Stimulated activated CD4-positive, alpha-beta T cell treated with anti-CD3 and anti-CD28 coated beads, Interleukin-1b, Interleukin-23, amount 100 ng/mL, for 4 hours (primary cell): Measurements from ENCODE around the gene DLGAP4.
"Not testable (repeated sequence)": the region's sequence is repeated elsewhere in the genome, so short reads cannot be mapped to it uniquely, and the experiment has no call there.

Experiments used
- DNase-seq, 2 donors: peaks; one replicate each; pipeline ENCODE4 v3.0.0-alpha.2; 2020; ENCODE audit warnings: low read depth in 2 of 2

DLGAP4 gene

DNA sequence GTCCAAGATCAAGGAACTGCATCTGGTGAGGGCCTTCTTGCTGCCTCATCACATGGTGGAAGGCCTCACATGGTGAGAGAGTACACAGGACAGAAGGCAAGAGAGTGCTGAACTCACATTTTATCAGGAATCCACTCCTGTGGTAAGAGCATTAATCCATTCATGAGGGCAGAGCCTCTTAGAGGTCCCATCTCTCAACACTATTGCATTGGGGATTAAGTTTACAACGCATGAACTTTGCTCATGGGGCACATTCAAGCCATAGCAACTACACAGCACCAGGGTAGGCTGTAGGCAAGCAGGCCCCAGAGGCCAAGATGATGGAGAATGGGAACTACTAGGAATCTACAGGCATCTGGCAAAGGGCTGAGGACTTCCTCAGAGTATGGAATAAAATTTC lies 257.2 kb downstream of the DLGAP4 start:
- no peak for DNase-seq

DNA sequence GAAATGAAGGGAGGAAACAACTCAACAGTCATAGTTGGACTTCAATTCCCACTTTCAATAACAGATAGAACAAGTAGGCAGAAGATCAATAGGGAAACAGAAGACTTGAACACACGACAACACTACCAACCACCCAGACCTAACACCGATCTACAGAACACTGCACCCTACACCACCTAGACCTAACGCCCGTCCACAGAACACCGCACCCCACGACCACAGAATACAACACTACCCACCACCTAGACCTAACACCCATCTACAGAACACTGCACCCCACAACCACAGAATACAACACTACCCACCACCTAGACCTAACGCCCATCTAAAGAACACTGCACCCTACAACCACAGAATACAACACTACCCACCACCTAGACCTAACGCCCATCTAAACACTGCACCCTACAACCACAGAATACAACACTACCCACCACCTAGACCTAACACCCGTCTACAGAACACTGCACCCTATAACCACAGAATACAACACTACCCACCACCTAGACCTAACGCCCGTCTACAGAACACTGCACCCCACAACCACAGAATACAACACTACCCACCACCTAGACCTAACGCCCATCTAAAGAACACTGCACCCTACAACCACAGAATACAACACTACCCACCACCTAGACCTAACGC lies 258.1 kb downstream of the DLGAP4 start:
- DNase-seq = not testable (repeated sequence)

DNA sequence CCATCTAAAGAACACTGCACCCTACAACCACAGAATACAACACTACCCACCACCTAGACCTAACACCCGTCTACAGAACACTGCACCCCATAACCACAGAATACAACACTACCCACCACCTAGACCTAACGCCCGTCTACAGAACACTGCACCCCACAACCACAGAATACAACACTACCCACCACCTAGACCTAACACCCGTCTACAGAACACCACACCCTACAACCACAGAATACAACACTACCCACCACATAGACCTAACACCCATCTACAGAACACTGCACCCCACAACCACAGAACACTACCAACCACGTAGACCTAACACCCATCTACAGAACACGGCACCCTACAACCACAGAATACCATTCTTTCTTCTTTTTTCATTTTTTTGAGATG lies 258.6 kb downstream of the DLGAP4 start:
- not testable (repeated sequence) for DNase-seq

DNA sequence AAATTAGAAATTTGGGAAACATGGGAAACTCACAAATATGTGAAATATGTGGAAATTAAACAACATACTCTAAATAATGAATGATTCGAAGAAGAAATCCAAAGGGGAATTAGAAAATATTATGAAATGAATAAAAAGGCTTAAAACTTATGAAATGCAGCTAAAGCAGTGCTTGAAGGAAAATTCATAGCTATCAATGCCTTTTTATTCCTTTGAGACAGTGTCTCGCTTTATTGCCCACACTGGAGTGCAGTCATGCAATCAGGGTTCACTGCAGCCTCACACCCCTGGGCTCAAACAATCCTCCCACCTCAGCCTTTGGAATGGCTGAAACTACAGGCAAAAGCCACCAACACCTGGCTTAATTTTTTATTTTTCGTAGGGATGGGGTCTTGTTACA lies 259.4 kb downstream of the DLGAP4 start:
- DNase-seq = no peak

DNA sequence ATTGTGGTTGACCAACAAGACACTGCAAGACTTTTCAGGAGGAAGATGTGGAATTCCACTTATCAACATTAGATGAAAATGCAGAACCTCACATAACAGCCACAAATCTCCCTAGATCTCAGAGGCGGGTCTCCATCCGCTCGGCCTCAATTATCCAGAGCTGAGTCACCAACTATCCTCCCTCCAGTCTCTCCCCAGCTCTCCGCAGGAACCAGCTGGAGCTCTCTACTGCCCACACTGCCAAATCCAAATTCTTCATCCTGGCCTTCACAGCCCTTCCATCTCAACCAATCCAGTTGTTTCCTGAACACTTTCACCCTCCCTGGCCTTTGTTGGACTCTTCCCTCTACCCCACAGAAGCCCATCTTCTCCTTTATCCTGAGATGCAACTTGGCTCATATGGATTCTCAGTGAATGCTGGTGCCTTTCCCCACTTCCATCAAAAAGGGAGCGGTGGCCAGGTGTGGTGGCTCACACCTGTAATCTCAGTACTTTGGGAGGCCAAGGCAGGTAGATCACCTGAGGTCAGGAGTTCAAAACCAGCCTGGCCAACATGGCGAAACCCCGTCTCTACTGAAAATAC lies 263.8 kb downstream of the DLGAP4 start:
- no peak for DNase-seq

DNA sequence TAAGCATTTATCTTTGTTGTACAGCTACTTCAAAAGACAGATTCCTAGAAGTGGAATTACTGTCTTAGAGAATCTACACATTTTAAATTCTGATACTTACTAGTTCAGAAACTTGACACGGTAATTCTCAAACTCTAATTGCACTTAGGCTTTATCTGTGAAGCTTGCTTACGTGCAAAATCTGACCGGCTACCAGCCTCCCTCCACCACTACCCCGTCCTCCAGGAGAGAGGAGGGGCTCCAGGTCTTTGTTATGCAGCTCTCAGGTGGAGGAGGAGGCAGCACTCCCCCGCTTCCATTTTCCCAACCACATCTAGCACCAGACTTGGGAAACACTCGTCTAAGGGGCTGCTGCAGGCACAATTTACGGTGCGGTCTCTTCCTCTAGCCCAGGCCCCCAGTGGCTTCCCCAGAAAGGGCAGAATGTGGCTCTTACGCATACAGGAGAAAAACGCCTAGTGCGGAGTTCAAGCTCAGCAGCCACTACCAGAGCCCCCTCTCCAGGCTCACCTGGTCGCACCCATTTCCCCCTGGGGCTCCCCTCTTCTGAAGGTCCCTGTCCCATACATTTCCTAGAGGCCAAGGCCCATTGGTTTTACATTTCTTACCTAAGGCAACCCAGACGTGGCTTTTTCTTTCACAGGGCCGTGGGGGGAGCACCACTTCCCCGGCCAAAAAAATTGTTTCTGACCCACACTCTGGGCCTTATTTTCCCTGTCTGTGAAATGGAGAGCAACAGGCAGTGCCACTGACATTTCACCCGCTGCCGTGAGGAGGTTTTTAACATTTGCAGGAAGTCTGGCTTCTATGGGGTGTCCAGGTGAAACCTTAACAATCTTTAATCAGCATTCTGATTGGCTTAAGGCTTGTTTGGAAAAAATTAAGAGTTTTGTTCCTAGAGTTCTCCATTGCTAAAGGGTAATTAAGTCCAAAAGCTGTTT lies 265.7 kb downstream of the DLGAP4 start:
- no peak for DNase-seq

DNA sequence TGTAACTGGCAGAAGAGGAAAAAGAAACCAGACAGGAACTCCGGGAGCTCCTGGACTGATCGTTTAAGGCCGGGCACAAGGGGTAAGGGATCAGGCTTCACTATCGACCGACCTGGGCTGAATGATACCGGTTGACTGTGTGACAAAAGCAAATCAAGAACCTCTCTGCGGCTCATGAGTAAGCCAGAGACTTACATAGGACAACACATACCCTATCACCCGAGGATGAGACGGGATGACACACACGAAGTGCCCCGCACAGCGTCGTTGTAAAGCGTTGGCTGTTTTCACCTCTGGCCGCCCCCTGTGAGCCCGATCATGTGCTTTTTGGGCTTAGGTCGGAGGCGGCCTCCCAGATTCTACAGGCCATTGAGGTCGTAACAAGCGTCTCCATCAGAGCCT lies 266.6 kb downstream of the DLGAP4 start:
- peak; percentile 49 to 58 for DNase-seq

DNA sequence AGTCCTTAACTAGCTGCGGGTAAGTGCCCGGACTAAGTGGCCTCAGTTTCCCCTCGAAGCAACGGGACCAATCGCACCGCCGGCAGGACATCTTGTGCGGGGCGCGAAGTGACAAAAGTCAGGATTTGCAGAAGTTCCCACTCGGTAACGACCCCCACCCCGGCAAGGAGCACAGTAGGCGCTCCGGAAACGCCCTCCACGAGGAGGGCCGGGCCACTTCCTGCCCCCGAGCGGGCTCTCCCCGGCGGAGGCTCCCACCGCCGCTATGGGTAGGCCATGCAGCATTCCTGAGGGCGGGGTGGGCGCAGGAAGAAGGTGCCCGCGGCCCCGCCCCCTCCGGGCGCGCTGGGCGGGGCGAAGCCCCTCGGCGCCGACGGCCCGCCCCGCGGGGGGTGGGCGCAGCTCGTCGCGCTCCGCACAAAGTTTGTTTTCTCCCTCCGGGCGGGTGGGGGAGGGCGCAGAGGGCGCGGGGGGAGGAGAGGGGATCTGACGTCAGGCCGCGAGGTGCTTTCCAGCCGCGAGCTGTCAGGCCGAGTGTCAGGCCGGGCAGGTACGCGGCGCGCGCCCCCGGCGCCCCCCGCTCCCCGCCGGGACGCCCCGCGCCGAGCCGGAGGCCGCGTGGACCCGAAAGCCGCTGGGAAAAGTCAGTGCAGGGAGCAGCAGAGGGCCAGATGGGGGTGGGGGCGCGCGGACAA lies 267.1 kb downstream of the DLGAP4 start, which contains the start of gene TGIF2:
TGIF2 (plus strand) TSS at position 495 of the 695 bp plus-strand sequence. CDS start 5,178 bp downstream, outside the sequence.
- DNase-seq = peak; percentile 86 to 87

DNA sequence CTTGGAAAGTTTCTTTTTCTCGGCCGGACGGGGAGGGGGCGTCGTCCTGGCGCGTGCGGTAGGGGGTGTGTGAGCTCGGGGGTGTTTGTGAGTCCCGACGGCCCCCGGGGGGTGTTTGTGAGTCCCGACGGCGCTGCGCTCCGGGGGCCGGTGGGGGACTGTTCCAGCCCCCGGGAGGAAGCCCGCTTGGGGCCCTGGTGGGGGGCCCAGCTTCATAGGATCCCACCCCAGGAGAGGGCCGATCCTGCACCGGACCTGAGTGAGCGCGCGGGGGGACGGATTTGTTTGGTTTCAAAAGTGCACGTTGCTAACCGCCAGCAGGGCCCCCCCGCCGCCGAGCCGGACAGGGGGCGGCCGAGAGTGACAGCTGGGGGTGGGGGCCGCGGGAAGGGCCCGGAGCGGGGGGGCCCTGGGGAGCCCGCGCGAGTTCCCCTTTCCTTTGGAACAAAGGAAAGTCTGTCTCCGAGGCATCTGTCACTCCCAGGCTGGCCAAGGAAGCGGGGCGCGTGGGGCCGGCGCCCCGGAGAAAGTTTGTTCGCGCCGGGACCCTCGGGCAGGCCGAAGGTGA lies 267.7 kb downstream of the DLGAP4 start:
- DNase-seq = peak in 1 of 2 donors; percentile 40

DNA sequence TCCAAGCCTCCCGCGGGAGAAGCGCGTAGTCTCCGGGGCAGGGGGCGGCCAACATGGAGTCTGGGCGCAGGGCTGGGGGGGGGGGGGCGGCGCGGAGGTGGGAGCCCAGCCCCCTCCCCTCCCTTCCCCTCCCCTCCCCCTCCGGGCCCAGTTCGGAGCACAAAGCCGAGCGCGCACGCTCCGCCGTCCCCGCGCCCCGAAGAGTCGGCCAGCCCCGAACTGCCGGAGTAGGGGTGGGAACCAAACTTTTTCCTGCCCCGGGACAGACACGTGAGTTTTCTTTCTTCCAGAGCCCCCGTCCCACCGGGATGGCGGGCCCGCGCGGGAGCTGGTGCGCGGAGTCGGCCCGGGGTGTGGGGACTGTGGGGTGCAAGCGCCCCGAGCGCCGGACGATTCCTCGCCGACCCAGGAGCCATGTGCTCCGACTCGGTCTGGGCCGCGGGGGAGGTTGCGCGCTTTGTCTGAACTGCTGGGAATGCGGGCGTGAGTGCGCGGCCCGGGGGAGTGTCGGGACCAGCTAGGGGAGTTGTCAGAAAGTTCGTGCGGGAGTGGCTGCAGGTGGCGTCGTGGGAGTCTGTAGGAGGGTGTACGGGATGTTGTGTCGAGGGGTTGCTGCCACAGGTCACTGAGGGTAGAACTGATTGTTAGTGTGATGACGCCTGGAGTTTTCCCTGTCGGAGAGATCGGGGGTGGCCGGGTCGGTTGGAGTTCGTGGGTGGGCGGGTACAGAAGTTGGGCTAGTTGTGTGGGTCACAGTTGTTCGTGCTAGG lies 268.4 kb downstream of the DLGAP4 start:
- peak; percentile 49 to 55 for DNase-seq

DNA sequence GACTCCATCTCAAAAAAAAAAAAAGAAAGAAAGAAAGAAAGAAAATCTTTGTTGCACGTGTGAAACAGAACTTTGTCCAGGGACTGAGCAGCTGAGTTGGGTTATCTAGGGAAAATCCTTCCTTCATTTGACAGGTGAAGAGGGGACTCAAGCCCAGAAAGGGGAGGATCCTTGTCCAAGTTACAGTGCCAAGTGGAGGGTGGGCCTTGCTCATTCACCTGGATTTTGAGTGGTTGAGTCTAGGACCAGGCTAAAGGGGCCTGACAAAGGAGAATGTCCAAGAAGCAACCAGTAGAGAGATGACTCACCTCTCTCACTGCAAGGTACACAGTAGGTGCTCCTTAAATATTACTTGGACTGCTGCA lies 269.9 kb downstream of the DLGAP4 start:
- DNase-seq = no peak
